SK-N-SH treated with all-trans-retinoic acid at 6 μM for 48 hours (cell line): ENCODE data around the gene DOK4.

Experiments used
- ATAC-seq: fragments of 200-7000 bp; cut with Tn5 transposase; 3 replicates; pipeline ENCODE4 v1.9.1; 2020; ENCODE audit warnings: mild to moderate bottlenecking, moderate library complexity
- ARNTL ChIP-seq: fragments of 450-650 bp; formaldehyde crosslinking; IDR thresholded peaks from 2 replicates; pipeline ENCODE4 v1.5.0; 2020; ENCODE audit warnings: low read depth, mild to moderate bottlenecking, moderate library complexity, borderline replicate concordance
- BACH2 ChIP-seq: fragments of 250-450 bp; sonication (Bioruptor Pico); IDR thresholded peaks from 2 replicates; pipeline ENCODE4 v1.9.0; 2021; ENCODE audit warnings: mild to moderate bottlenecking, borderline replicate concordance
- CREB5 ChIP-seq: fragments of 250-450 bp; sonication (Bioruptor Pico); IDR thresholded peaks from 2 replicates; pipeline ENCODE4 v1.5.1; 2020; ENCODE audit warnings: low read depth, mild to moderate bottlenecking, moderate library complexity
- CSDC2 ChIP-seq: fragments of 250-450 bp; sonication (Bioruptor Pico); IDR thresholded peaks from 2 replicates; pipeline ENCODE4 v1.5.0; 2020; ENCODE audit warnings: mild to moderate bottlenecking, moderate library complexity
- CSRNP3 ChIP-seq: fragments of 250-450 bp; sonication (Bioruptor Pico); IDR thresholded peaks from 2 replicates; pipeline ENCODE4 v1.5.1; 2021; ENCODE audit warnings: mild to moderate bottlenecking, moderate library complexity
- ESRRG ChIP-seq: fragments of 250-450 bp; sonication (Bioruptor Pico); IDR thresholded peaks from 2 replicates; pipeline ENCODE4 v1.6.1; 2021; ENCODE audit warnings: mild to moderate bottlenecking
- ISL1 ChIP-seq: fragments of 250-450 bp; sonication (Bioruptor Pico); IDR thresholded peaks from 2 replicates; pipeline ENCODE4 v2.1.2; 2022; ENCODE audit warnings: mild to moderate bottlenecking, moderate library complexity
- OSR1 ChIP-seq: fragments of 250-450 bp; sonication (Bioruptor Pico); IDR thresholded peaks from 2 replicates; pipeline ENCODE4 v1.8.0; 2022; ENCODE audit warnings: moderate library complexity, mild to moderate bottlenecking, inconsistent platforms
- PATZ1 ChIP-seq: fragments of 250-450 bp; sonication (Bioruptor Pico); IDR thresholded peaks from 2 replicates; pipeline ENCODE4 v1.8.0; 2020; ENCODE audit warnings: mild to moderate bottlenecking, moderate library complexity, borderline replicate concordance
- PPARA ChIP-seq: fragments of 250-450 bp; sonication (Bioruptor Pico); IDR thresholded peaks from 2 replicates; pipeline ENCODE4 v1.5.0; 2020; ENCODE audit warnings: mild to moderate bottlenecking, borderline replicate concordance
- SNAI2 ChIP-seq: fragments of 250-450 bp; sonication (Bioruptor Pico); IDR thresholded peaks from 2 replicates; pipeline ENCODE4 v1.5.0; 2020; ENCODE audit warnings: mild to moderate bottlenecking, moderate library complexity
- TCF4 ChIP-seq: fragments of 250-450 bp; sonication (Bioruptor Pico); IDR thresholded peaks from 2 replicates; pipeline ENCODE4 v1.8.0; 2021; ENCODE audit warnings: mild to moderate bottlenecking, moderate library complexity, borderline replicate concordance
- TOX ChIP-seq: fragments of 250-450 bp; sonication (Bioruptor Pico); IDR thresholded peaks from 2 replicates; pipeline ENCODE4 v1.8.0; 2021; ENCODE audit warnings: mild to moderate bottlenecking, moderate library complexity, borderline replicate concordance
- TSHZ2 ChIP-seq: fragments of 250-450 bp; sonication (Bioruptor Pico); IDR thresholded peaks from 2 replicates; pipeline ENCODE4 v1.5.0; 2020; ENCODE audit warnings: mild to moderate bottlenecking, moderate library complexity
- ZC3H10 ChIP-seq: fragments of 250-450 bp; sonication (Bioruptor Pico); IDR thresholded peaks from 2 replicates; pipeline ENCODE4 v1.5.1; 2021; ENCODE audit warnings: mild to moderate bottlenecking, moderate library complexity
- ZFP3 ChIP-seq: fragments of 250-450 bp; sonication (Bioruptor Pico); IDR thresholded peaks from 2 replicates; pipeline ENCODE4 v1.5.0; 2020; ENCODE audit warnings: mild to moderate bottlenecking, moderate library complexity
- ZFP30 ChIP-seq: fragments of 450-650 bp; formaldehyde crosslinking; IDR thresholded peaks from 2 replicates; pipeline ENCODE4 v1.5.0; 2022; ENCODE audit warnings: mild to moderate bottlenecking, moderate library complexity
- ZNF565 ChIP-seq: fragments of 450-650 bp; formaldehyde crosslinking; conservative IDR thresholded peaks from 2 replicates; pipeline ENCODE4 v1.5.0; 2020; ENCODE audit warnings: low read depth, mild to moderate bottlenecking, moderate library complexity
- ZNF70 ChIP-seq: fragments of 450-650 bp; formaldehyde crosslinking; IDR thresholded peaks from 2 replicates; pipeline ENCODE4 v1.5.0; 2020; ENCODE audit warnings: mild to moderate bottlenecking, moderate library complexity
- ZNF8 ChIP-seq: fragments of 450-650 bp; formaldehyde crosslinking; IDR thresholded peaks from 2 replicates; pipeline ENCODE4 v1.5.0; 2020; ENCODE audit warnings: mild to moderate bottlenecking, moderate library complexity

DOK4 gene

GRCh38 chr16:57484515-57485005 lies 1.7 kb downstream of the DOK4 start:
- ATAC-seq, result no peak

GRCh38 chr16:57483725-57484514 lies 2.4 kb downstream of the DOK4 start:
- ATAC-seq, result no peak
- TF ChIP-seq OSR1 (CRISPR knock-in tag) (no peak), TSHZ2 (0 out of 2 replicates have a peak, but pooled peaks have one; percentile 44), ESRRG (no peak), ISL1 (CRISPR knock-in tag) (no peak), TOX (CRISPR knock-in tag) (no peak), TCF4 (peak; percentile 26; the same call in 1 of the 2 replicates)

More at GRCh38 chr16:57484515-57485005, 1.7 kb downstream of the DOK4 start:
- TF ChIP-seq PPARA (CRISPR knock-in tag) (no peak), BACH2 (CRISPR knock-in tag) (no peak), TOX (CRISPR knock-in tag) (no peak), CSRNP3 (CRISPR knock-in tag) (no peak), ZNF565 (CRISPR knock-in tag) (no peak), ZFP30 (CRISPR knock-in tag) (no peak), ZNF8 (CRISPR knock-in tag) (no peak), ZC3H10 (CRISPR knock-in tag) (no peak), ZNF70 (CRISPR knock-in tag) (no peak), ZFP3 (CRISPR knock-in tag) (no peak)

GRCh38 chr16:57482845-57483545 lies 3.3 kb downstream of the DOK4 start:
- no peak for ATAC-seq
- no peak for TF ChIP-seq CREB5 (CRISPR knock-in tag)
- TF ChIP-seq CSDC2 (CRISPR knock-in tag), result no peak
- no peak for TF ChIP-seq SNAI2 (CRISPR knock-in tag)
- no peak for TF ChIP-seq PATZ1 (CRISPR knock-in tag)
- no peak for TF ChIP-seq BACH2 (CRISPR knock-in tag)
- no peak for TF ChIP-seq ZNF70 (CRISPR knock-in tag)
- TF ChIP-seq TOX (CRISPR knock-in tag), result no peak
- TF ChIP-seq CSRNP3 (CRISPR knock-in tag), result no peak
- no peak for TF ChIP-seq ZFP3 (CRISPR knock-in tag)
- TF ChIP-seq ARNTL (CRISPR knock-in tag), result no peak
- no peak for TF ChIP-seq ZNF565 (CRISPR knock-in tag)
- TF ChIP-seq ZNF8 (CRISPR knock-in tag), result no peak
- no peak for TF ChIP-seq OSR1 (CRISPR knock-in tag)
- no peak for TF ChIP-seq PPARA (CRISPR knock-in tag)
